ENCODE data around the gene SDR42E2.

DNA sequence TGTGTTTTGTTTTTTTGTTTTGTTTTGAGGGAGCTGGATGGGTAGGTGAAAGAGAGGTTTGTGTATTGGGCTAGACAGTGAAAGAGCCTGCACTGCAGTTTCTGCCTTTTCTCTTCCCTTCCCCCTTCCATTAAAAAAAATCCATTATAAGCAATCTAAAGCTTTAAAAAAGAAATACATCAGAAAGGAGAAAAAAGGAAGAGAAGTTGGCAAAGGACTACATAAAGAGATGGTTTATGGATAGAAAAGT, 33.1 kb downstream of the SDR42E2 start:
- no peak for TF ChIP-seq CTCF (IDR thresholded peaks at IDR 0.05; ENCODE audit: insufficient read depth, low read length, poor library complexity, severe bottlenecking)
- TF ChIP-seq EZH2phosphoT487 (conservative IDR thresholded peaks at IDR 0.05; ENCODE audit: low read length) = no peak

Data from SU-DHL-6 (cell line).